SK-N-SH (cell line): ENCODE results near the gene BCAS3. TPM values are rescaled to one million over a fixed set of nuclear protein-coding genes. Genes with fewer than 3 reads are reported as not detected.

Experiments
- CTCF ChIA-PET: fragments of 300-600, 350-600 bp; formaldehyde crosslinking; extraction: SDS; loops from one replicate; lab custom pipeline; 2021; lab: Yijun Ruan, JAX
- POLR2A ChIA-PET: fragments of 350-600 bp; sonication (Branson Sonifier 250); formaldehyde crosslinking; extraction: SDS; loops from one replicate; lab custom pipeline; 2020; ENCODE audit warnings: antibody characterized with exemption, inconsistent platforms; lab: Yijun Ruan, JAX
- DNase-seq: peaks from one replicate; pipeline ENCODE4 v3.0.0; 2012
- H2AFZ ChIP-seq: fragments of 200-600 bp; sonication (generic); 2 replicates; pipeline ENCODE4 v1.8.1; 2016; ENCODE audit warnings: antibody characterized with exemption, mild to moderate bottlenecking, low read depth
- H3F3A ChIP-seq: fragments of 200-600 bp; sonication (generic); replicated peaks from 2 replicates; pipeline ENCODE3; 2016; ENCODE audit warnings: antibody characterized with exemption, mild to moderate bottlenecking; ENCODE audit not compliant: insufficient read depth
- H3K27ac ChIP-seq, 2 experiments: fragments of 200-500 bp in 1 of 2; fragments of 200-600 bp in 1 of 2; sonication (Bioruptor generic) in 1 of 2; sonication (generic), shearing (Covaris generic) in 1 of 2; 2 replicates each; pipeline versions ENCODE4 v1.5.1 to v1.6.1; 2014 to 2016; ENCODE audit warnings: low read depth in 2 of 2, inconsistent platforms in 1 of 2, low read length in 1 of 2, mild to moderate bottlenecking in 1 of 2, mixed read lengths in 1 of 2
- H3K27me3 ChIP-seq: fragments of 200-600 bp; sonication (generic), shearing (Covaris generic); 2 replicates; pipeline ENCODE4 v1.6.1; 2016; ENCODE audit warnings: mixed run types; ENCODE audit not compliant: insufficient read depth
- H3K36me3 ChIP-seq, 2 experiments: fragments of 200-500 bp in 1 of 2; fragments of 200-600 bp in 1 of 2; sonication (Bioruptor generic) in 1 of 2; sonication (generic) in 1 of 2; replicated peaks in 1 of 2; 2 replicates each; pipeline versions ENCODE3 to v1.5.1; 2014 to 2016; ENCODE audit warnings: low read length in 1 of 2, mild to moderate bottlenecking in 1 of 2; ENCODE audit not compliant: insufficient read depth in 2 of 2, control insufficient read depth in 1 of 2
- H3K4me1 ChIP-seq, 2 experiments: fragments of 200-500 bp in 1 of 2; fragments of 200-600 bp in 1 of 2; sonication (Bioruptor generic) in 1 of 2; sonication (generic), shearing (Covaris generic) in 1 of 2; 2 replicates each; pipeline versions ENCODE4 v1.5.1 to v1.6.1; 2014 to 2016; ENCODE audit warnings: low read depth in 1 of 2, low read length in 1 of 2, mixed run types in 1 of 2; ENCODE audit not compliant: insufficient read depth in 2 of 2, control insufficient read depth in 1 of 2
- H3K4me2 ChIP-seq: fragments of 200-600 bp; sonication (generic), shearing (Covaris generic); 2 replicates; pipeline ENCODE4 v1.6.1; 2017; ENCODE audit warnings: mixed run types
- H3K4me3 ChIP-seq, 2 experiments: fragments of 200-500 bp in 1 of 2; fragments of 200-600 bp in 1 of 2; sonication (Bioruptor generic) in 1 of 2; sonication (generic), shearing (Covaris generic) in 1 of 2; 2 replicates each; pipeline versions ENCODE4 v1.5.1 to v1.8.1; 2014 to 2016; ENCODE audit warnings: low read depth in 2 of 2, inconsistent platforms in 1 of 2, low read length in 1 of 2, mild to moderate bottlenecking in 1 of 2, mixed read lengths in 1 of 2, moderate library complexity in 1 of 2
- H3K79me2 ChIP-seq: fragments of 200-600 bp; sonication (generic); 2 replicates; pipeline ENCODE4 v1.8.1; 2017; ENCODE audit warnings: mild to moderate bottlenecking; ENCODE audit not compliant: insufficient read depth
- H3K9ac ChIP-seq: fragments of 200-600 bp; sonication (generic); 2 replicates; pipeline ENCODE4 v1.6.1; 2017; ENCODE audit warnings: mixed run types
- H3K9me2 ChIP-seq: fragments of 200-600 bp; sonication (generic); 2 replicates; pipeline ENCODE4 v1.6.1; 2017; ENCODE audit warnings: mixed run types
- H3K9me3 ChIP-seq: fragments of 200-600 bp; sonication (generic); 2 replicates; pipeline ENCODE4 v1.6.1; 2017; ENCODE audit warnings: mixed run types, mild to moderate bottlenecking, moderate library complexity
- H4K20me1 ChIP-seq: fragments of 200-600 bp; sonication (generic); 2 replicates; pipeline ENCODE4 v1.6.1; 2017; ENCODE audit warnings: mild to moderate bottlenecking, mixed run types; ENCODE audit not compliant: insufficient read depth
- ELF1 ChIP-seq: IDR thresholded peaks from 2 replicates; pipeline ENCODE4 v1.4.0; 2012
- EP300 ChIP-seq, 2 experiments: IDR thresholded peaks; 2 replicates each; pipeline versions ENCODE4 v1.4.0 to v1.6.1; 2012; ENCODE audit warnings: borderline replicate concordance in 1 of 2, low read depth in 1 of 2, low read length in 1 of 2
- JUND ChIP-seq: IDR thresholded peaks from 2 replicates; pipeline ENCODE4 v1.4.0; 2012
- NRF1 ChIP-seq: IDR thresholded peaks from 2 replicates; pipeline ENCODE4 v1.6.1; 2012; ENCODE audit warnings: low read depth, mild to moderate bottlenecking, low read length
- RAD21 ChIP-seq: IDR thresholded peaks from 2 replicates; pipeline ENCODE4 v1.6.1; 2012; ENCODE audit warnings: mild to moderate bottlenecking, low read length
- RCOR1 ChIP-seq: fragments of 150-350 bp; IDR thresholded peaks from 2 replicates; pipeline ENCODE4 v1.6.1; 2017; ENCODE audit warnings: antibody characterized with exemption, low read length
- REST ChIP-seq: IDR thresholded peaks from 2 replicates; pipeline ENCODE4 v1.6.1; 2012; ENCODE audit warnings: mild to moderate bottlenecking, low read depth, low read length, moderate library complexity
- SIN3A ChIP-seq: IDR thresholded peaks from 2 replicates; pipeline ENCODE4 v1.6.1; 2012; ENCODE audit warnings: low read depth, mild to moderate bottlenecking, low read length, moderate library complexity, borderline replicate concordance
- TCF12 ChIP-seq: IDR thresholded peaks from 2 replicates; pipeline ENCODE4 v1.4.0; 2012
- USF2 ChIP-seq: fragments of 150-350 bp; IDR thresholded peaks from 2 replicates; pipeline ENCODE4 v1.6.1; 2017; ENCODE audit warnings: antibody characterized with exemption, low read length, low read depth, borderline replicate concordance
- ZBTB33 ChIP-seq: IDR thresholded peaks from 2 replicates; pipeline ENCODE4 v1.4.0; 2012; ENCODE audit warnings: low read depth, borderline replicate concordance
- whole genome bisulfite sequencing: methylation state at CpG from one replicate; pipeline ENCODE4 v1.1.6; 2017; ENCODE audit warnings: low lambda C conversion rate; 5-methylcytosine and 5-hydroxymethylcytosine counted together
- polyA plus RNA-seq, 3 experiments: library from polyadenylated mRNA; depleted of rRNA; stranded (reverse); fragments of >200 nt; gene quantifications; 2 replicates each; pipeline ENCODE4 v1.2.3, GENCODE V29; 2012

Gene BCAS3
- polyA plus RNA-seq, 1 of the 3 experiments (the other 2 are of a cell fraction) = 5.9 TPM

- H3K36me3 ChIP-seq = no peaks in the 10 kb centered on the region
- H3K79me2 ChIP-seq = no peaks in the 10 kb centered on the region
- H3K4me3 ChIP-seq = no peak overlapping the region
- no peak overlapping the region for H3K4me2 ChIP-seq
- ChIA-PET CTCF (interaction anchor here (0.7 to 4.5 kb wide), 2 partner anchors 14 to 424 kb away, joined by 3 to 17 read pairs; no protein-coding TSS in a partner anchor), POLR2A (no interaction called here)
- WGBS = 100% methylated on average over 6 of the region's 6 CpGs
- no peak for DNase-seq
- no peak overlapping the region for H3K27ac ChIP-seq
- no peak overlapping the region for H2AFZ ChIP-seq
- H3K9ac ChIP-seq = no peak overlapping the region
- peaks cover 37% of the 10 kb centered on the region for H3F3A ChIP-seq
- peaks cover 30 to 36% of the 10 kb centered on the region in 2 experiments for H3K4me1 ChIP-seq
- H4K20me1 ChIP-seq = no peaks in the 10 kb centered on the region
- no peak for TF ChIP-seq JUND
- no peak for TF ChIP-seq TCF12
- TF ChIP-seq ELF1 = no peak
- no peak for TF ChIP-seq EP300 (IDR thresholded peaks at IDR 0.05; ENCODE audit: borderline replicate concordance in 1 of 2, low read depth in 1 of 2, low read length in 1 of 2)
- TF ChIP-seq NRF1 = no peak
- no peak for TF ChIP-seq SIN3A
- TF ChIP-seq RCOR1 = no peak
- no peak for TF ChIP-seq USF2
- TF ChIP-seq ZBTB33 = no peak
- TF ChIP-seq REST = no peak
- no peak for TF ChIP-seq RAD21
- H3K9me2 ChIP-seq = no peaks in the 10 kb centered on the region
- H3K27me3 ChIP-seq = no peaks in the 10 kb centered on the region
- H3K9me3 ChIP-seq = no peaks in the 10 kb centered on the region
These were observed 650.7 kb downstream of the BCAS3 start for GRCh38 chr17:61328351-61328750.
